BJ (cell line): ENCODE results near the gene NCOA3. TPM values are rescaled to one million over a fixed set of nuclear protein-coding genes. Genes with fewer than 3 reads are reported as not detected.

Source experiments
- CTCF ChIA-PET: fragments of 350-600 bp; formaldehyde crosslinking; extraction: SDS; loops from one replicate; lab custom pipeline; 2021; ENCODE audit warnings: antibody characterized with exemption, inconsistent platforms; lab: Yijun Ruan, JAX
- POLR2A ChIA-PET: fragments of 300-600 bp; sonication (Branson Sonifier 250); formaldehyde crosslinking; extraction: SDS; loops from one replicate; lab custom pipeline; 2021; ENCODE audit warnings: antibody characterized with exemption; lab: Charles Lee
- DNase-seq: peaks from one replicate; pipeline ENCODE4 v3.0.0-alpha.2; 2011; ENCODE audit warnings: low read depth
- H3K27me3 ChIP-seq: 2 replicates; pipeline ENCODE4 v1.6.0; 2011; ENCODE audit warnings: low read length; ENCODE audit not compliant: control insufficient read depth, insufficient read depth
- H3K36me3 ChIP-seq: 2 replicates; pipeline ENCODE4 v1.5.1; 2011; ENCODE audit warnings: low read length; ENCODE audit not compliant: control insufficient read depth, insufficient read depth
- H3K4me3 ChIP-seq: 2 replicates; pipeline ENCODE4 v1.5.1; 2011; ENCODE audit warnings: low read depth, mild to moderate bottlenecking, control low read depth, low read length
- polyA plus RNA-seq: library from polyadenylated mRNA; depleted of rRNA; stranded (reverse); fragments of >200 nt; gene quantifications from 2 replicates; pipeline ENCODE4 v1.2.3, GENCODE V29; 2011
- TF ChIP-seq, protein P1 (sequence below): IDR thresholded peaks from 2 replicates; pipeline ENCODE4 v1.5.1; 2011; ENCODE audit warnings: low read depth, mild to moderate bottlenecking, control low read depth, inconsistent platforms, low read length, moderate library complexity; ENCODE audit not compliant: insufficient read depth

NCOA3 gene
- polyA plus RNA-seq, 1 experiment = 23.6 TPM

DNA sequence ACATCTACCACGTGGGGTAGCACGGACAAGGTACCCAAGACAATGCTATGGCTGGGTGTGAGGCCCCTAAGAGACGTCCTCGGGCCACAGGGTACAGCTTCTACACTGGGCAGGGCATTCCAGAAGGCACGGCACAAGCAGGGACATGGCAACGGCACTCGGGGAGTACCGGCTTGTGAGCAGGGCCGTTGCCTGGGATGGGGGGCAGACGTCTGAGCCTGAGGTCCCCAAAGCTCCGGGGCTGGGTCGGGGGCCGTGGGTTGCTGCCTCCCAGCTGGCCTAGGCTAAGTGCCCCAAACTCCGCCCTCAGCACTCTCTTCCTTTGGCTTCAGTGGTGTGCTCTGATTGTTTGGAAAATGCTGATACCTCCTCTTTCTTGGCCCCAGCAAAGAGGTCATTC lies 173.0 kb downstream of the NCOA3 start:
- Histone ChIP-seq H3K4me3 (no peak overlapping the region), H3K27me3 (no peaks in the 10 kb centered on the region), H3K36me3 (peaks cover 2% of the 10 kb centered on the region; the same call in 1 of the 2 replicates)
- ChIA-PET POLR2A (no interaction called here), CTCF (interaction anchor here (2.1 to 10.1 kb wide), 3 partner anchors 11 to 947 kb away, joined by 8 to 157 read pairs (median 34); no protein-coding TSS in a partner anchor)
- TF ChIP-seq, protein P1, sequence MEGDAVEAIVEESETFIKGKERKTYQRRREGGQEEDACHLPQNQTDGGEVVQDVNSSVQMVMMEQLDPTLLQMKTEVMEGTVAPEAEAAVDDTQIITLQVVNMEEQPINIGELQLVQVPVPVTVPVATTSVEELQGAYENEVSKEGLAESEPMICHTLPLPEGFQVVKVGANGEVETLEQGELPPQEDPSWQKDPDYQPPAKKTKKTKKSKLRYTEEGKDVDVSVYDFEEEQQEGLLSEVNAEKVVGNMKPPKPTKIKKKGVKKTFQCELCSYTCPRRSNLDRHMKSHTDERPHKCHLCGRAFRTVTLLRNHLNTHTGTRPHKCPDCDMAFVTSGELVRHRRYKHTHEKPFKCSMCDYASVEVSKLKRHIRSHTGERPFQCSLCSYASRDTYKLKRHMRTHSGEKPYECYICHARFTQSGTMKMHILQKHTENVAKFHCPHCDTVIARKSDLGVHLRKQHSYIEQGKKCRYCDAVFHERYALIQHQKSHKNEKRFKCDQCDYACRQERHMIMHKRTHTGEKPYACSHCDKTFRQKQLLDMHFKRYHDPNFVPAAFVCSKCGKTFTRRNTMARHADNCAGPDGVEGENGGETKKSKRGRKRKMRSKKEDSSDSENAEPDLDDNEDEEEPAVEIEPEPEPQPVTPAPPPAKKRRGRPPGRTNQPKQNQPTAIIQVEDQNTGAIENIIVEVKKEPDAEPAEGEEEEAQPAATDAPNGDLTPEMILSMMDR = no peak
- no peak for DNase-seq

DNA sequence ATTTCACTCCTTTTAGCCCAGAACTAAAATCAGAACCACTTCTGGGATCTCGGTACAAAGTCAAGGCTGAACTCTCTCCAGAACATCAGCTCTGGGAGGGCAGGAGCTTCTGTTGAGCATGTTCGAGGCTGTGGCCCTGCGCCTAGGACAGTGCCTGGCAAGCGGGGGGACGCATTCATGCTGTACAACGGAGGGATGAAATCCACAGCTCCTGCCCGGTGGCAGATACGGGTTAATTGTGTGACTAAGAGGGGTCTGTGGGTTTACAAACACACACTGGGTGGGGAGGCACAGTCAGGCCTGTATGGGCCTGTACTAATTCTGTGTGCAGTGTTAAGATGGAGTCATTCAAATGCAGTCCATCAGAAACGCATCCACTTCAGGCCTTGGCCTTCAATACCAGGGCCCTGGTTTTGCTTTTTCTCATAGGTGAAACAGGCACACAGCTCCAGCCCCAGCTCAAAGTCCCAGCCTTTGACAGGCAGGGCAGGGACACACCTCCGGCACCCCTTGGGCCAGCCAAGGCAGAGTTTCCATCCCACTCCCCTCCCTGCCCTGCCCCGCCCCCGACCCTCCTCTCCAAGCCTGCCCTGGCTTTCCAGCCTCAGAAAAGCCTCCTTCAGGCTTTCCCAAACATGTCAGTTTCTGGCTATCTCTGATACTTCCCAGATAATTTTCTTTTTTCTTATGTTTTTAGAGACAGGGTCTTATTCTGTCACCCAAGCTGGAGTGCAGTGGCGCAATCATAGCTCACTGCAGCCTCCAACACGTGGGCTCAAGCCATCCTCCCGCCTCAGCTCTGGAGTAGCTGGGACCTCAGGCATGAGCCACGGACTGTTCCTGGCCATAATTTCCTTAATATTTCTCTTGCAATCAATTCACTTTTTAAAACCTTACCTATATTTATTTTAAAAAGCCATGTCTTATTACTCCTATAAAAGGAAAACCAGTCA lies 173.8 kb downstream of the NCOA3 start:
- ChIA-PET CTCF (interaction anchor here (2.1 to 10.1 kb wide), 3 partner anchors 12 to 946 kb away, joined by 8 to 157 read pairs (median 34); no protein-coding TSS in a partner anchor), POLR2A (no interaction called here)
- Histone ChIP-seq H3K27me3 (no peaks in the 10 kb centered on the region), H3K4me3 (no peak overlapping the region), H3K36me3 (peaks cover 2% of the 10 kb centered on the region; the same call in 1 of the 2 replicates)
- TF ChIP-seq, protein P1 = no peak
- no peak for DNase-seq

DNA sequence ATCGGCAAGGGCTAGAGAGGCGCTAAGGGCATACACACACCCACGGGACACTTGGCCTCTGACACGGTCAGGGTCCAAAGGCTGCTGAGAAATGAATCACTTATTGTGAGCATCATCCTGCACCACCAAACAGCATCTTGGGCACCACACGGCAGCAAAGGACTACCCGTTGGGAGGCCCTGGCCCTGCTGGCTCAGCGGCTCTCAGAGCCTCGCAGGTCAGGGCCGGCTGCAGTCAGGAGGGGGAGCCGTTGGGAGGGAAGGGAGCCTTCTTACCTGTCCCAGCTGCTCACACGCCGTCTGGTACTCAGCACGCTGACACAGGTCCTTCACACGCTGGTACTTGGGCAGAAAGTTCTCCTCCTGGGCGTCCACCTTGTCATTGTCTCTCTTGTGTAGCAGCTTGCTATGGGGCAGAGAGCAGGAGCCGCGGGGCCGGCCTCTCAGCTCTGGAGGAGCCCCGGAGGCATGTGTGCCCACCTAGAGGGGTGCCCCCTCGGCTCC lies 174.6 kb downstream of the NCOA3 start:
- CTCF ChIA-PET = interaction anchor here (2.4 to 10.1 kb wide), 4 partner anchors 13 to 945 kb away, joined by 14 to 157 read pairs (median 26); no protein-coding TSS in a partner anchor
- Histone ChIP-seq H3K4me3 (no peak overlapping the region), H3K36me3 (peaks cover 2% of the 10 kb centered on the region; the same call in 1 of the 2 replicates), H3K27me3 (no peaks in the 10 kb centered on the region)
- POLR2A ChIA-PET = no interaction called here
- TF ChIP-seq, protein P1 = no peak
- no peak for DNase-seq

DNA sequence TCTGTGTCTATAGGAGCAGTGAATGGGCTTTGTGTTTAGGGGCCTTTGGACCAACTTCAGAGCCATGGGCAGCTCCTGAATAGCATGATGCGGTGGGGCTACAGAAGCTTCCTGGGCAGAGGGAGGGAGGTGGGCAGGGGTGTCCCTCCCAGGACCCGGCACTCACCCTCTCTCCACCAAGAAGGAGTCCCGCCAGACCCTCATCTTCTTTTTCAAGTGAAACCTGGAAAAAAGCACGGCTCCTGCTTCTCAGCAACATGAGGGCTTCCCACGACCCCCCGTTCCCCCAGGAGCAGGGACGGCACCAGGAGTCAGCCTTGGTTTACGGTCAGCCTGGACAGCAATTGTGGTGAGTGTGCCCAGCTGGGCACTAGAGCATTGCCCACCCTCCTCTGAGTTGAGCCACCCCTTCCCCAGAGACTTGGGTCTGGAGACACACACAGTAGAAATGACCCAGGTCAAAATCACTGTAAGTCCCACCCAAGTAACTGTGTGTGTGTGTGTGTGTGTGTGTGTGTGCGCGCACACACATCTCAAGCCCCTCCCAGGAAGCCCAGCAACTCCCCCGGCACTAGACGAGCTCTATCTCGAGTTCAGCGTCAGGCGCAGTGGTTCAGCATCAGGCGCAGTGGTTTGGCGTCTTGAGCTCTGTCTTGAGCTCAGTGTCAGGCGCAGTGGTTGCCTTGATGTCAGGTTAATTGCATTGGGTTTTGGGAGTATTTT lies 175.4 kb downstream of the NCOA3 start:
- Histone ChIP-seq H3K4me3 (no peak overlapping the region), H3K27me3 (no peaks in the 10 kb centered on the region), H3K36me3 (peaks cover 2% of the 10 kb centered on the region; the same call in 1 of the 2 replicates)
- TF ChIP-seq, protein P1 = no peak
- ChIA-PET POLR2A (no interaction called here), CTCF (interaction anchor here (0.7 to 10.1 kb wide), 22 partner anchors 7 to 944 kb away, joined by 3 to 157 read pairs (median 5); partner anchors contain the start of gene SULF2)
- DNase-seq = no peak
